ENCODE results near the gene FHOD3.

GRCh38 chr18:36724591-36725001, 427.1 kb downstream of the FHOD3 start:
- TF ChIP-seq POLR2A (IDR thresholded peaks at IDR 0.05; ENCODE audit: low read depth, low read length) (no peak), RAD21 (IDR thresholded peaks at IDR 0.05; ENCODE audit: low read length) (no peak), CTCF (conservative IDR thresholded peaks at IDR 0.05; ENCODE audit: low read depth, low read length) (no peak), SMC3 (IDR thresholded peaks at IDR 0.05; ENCODE audit: low read depth, low read length) (no peak), NFE2L2 (IDR thresholded peaks at IDR 0.05; ENCODE audit: low read depth, low read length) (no peak), RFX5 (IDR thresholded peaks at IDR 0.05; ENCODE audit: low read depth, low read length) (no peak), CEBPB (IDR thresholded peaks at IDR 0.05; ENCODE audit: low read depth, low read length) (no peak), BHLHE40 (IDR thresholded peaks at IDR 0.05; ENCODE audit: low read depth, low read length) (no peak), ELK1 (IDR thresholded peaks at IDR 0.05; ENCODE audit: borderline replicate concordance, low read depth, low read length) (no peak), MAZ (IDR thresholded peaks at IDR 0.05; ENCODE audit: borderline replicate concordance, low read depth, low read length) (no peak), USF2 (IDR thresholded peaks at IDR 0.05; ENCODE audit: low read depth, low read length) (no peak), CHD1 (IDR thresholded peaks at IDR 0.05; ENCODE audit: low read depth, low read length) (no peak), RCOR1 (IDR thresholded peaks at IDR 0.05; ENCODE audit: insufficient replicate concordance, low read length) (no peak)

Data from IMR-90 (cell line).